Measurements from ENCODE around the gene RHBDL1.
"Not testable (repeated sequence)": the region's sequence is repeated elsewhere in the genome, so short reads cannot be mapped to it uniquely, and the experiment has no call there.

The RHBDL1 gene

DNA sequence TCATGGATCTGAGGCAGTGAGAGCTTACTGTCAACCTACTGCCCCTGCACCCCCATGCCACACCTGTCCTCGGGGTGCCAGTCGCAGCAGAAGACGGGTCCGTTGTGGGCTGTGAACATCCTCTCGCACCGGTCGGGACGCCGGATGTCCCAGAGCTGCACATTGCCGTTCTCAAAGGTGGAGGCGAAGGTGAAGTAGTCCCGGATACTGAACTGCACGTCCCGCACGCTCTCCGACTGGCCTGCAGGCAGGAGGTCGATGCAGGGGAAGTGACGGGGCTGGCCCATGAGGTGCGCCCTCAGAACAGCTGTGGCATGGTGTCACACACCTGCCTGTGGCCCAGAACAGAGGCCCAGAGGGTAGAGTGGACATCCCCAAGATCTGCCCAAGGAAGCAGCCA, 12.0 kb downstream of the RHBDL1 start:
- no peak for DNase-seq (ENCODE audit: low spot score)

- DNase-seq (ENCODE audit: low spot score), result no peak
These were observed 13.9 kb downstream of the RHBDL1 start for GRCh38 chr16:689175-689897.

GRCh38 chr16:691242-691641, 15.8 kb downstream of the RHBDL1 start:
- DNase-seq (ENCODE audit: low spot score), result not testable (repeated sequence)

GRCh38 chr16:692356-693108, 17.1 kb downstream of the RHBDL1 start:
- DNase-seq (ENCODE audit: low spot score), result no peak

GRCh38 chr16:693364-693763, 17.9 kb downstream of the RHBDL1 start:
- no peak for DNase-seq (ENCODE audit: low spot score)

- DNase-seq (ENCODE audit: low spot score), result no peak
These were observed 18.3 kb downstream of the RHBDL1 start for GRCh38 chr16:693766-694165.

DNA sequence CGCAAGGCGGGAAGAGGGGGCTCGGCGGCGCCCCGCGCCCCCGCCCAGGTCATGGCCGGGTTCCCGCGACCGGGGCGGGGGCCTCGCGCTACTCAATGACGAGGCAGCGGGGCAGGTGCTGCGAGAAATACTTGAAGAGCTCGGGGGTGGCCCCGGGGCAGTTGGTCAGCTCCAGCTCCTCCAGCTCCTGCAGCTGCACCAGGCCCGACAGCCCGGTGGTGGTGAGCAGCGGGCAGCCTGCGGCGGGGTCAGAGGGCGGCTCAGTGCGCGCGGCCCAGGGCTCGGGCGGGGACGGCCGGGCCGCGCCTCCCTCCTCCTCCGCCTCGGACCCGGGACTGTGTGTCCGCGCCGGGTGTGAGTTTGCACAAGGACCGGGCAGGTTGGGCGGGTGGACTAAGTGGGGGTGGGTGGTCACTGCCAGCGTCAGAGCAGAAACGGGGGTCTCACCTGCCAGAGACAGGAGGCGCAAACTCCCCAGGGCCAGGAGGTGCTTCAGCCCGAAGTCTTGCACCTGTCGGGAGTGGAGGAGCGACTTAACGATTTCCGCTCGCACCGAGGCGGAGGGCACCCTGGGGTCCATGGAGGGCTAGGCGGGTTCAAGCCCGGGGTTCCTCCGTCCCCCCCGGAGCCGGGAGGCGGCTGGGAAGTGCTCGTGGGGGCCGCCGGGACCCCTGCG, 18.9 kb downstream of the RHBDL1 start:
- no peak for DNase-seq (ENCODE audit: low spot score)

DNA sequence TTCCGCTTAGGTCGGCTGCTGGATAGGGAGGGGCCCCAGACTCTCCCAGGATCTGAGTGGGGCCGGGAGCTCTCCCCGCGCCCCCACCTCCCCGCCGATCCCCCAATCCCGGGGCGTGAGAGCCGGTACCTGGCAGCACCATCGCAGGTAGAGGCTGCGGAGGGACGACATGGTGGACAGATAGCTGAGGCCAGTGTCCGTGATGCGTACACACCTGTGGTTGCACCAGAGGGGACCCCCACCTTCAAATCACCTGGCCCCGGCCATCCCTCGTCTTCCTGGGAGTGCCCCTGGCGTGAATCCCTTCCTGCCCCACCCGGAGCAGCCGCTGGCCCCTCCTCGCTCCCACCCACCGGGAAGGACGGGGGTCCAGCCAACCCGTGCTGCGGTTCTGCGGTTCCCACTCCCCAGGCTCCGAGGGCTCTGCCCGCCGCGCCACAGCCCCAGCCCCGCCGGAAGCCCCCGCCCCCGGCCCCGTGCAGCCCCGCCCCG, 19.4 kb downstream of the RHBDL1 start:
- no peak for DNase-seq (ENCODE audit: low spot score)

GRCh38 chr16:695355-696089, 20.1 kb downstream of the RHBDL1 start:
- no peak for DNase-seq (ENCODE audit: low spot score)

GRCh38 chr16:698911-699671, 23.6 kb downstream of the RHBDL1 start:
- DNase-seq (ENCODE audit: low spot score), result no peak

GRCh38 chr16:700684-701584, 25.5 kb downstream of the RHBDL1 start:
- DNase-seq (ENCODE audit: low spot score), result no peak

DNA sequence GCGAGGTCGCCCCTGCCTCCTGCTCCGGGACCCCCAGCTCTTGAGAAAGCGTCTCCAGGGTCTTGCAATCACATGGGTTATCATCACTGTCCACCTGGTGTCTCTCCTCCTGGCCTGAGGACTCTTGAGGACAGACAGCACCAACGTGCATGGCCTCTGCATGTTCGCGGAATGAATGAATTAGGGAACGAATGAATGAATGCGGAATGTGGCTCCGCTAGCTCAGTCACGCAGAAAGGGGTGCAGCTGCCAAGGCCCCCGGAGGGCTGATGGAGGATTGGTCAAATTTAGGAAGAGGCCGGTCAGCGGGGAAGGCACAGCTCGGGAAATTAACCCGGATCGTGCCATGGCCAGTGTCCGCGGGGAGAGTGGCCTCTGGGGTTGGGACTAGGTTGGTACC, 26.9 kb downstream of the RHBDL1 start:
- DNase-seq (ENCODE audit: low spot score), result no peak

DNA sequence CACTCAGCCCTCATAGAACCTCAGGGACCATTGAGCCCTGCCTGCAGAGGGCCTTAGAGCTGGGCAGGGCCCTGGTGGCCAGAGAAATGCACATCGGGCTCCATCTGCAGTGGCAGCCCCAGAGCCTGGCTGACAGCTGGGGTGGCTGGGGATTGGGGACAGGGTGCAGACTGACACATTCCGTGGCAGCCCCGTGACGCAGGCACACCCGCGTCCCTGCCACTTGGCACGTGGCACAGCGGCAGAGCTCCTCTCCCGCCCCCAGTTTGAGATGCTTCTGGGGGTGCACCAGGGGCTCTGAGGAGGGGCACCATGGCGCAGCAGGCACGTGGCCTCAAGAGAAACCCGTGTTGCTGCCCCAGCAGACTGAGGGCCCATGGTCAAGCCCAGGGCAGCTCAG, 27.9 kb downstream of the RHBDL1 start:
- DNase-seq (ENCODE audit: low spot score), result no peak

DNA sequence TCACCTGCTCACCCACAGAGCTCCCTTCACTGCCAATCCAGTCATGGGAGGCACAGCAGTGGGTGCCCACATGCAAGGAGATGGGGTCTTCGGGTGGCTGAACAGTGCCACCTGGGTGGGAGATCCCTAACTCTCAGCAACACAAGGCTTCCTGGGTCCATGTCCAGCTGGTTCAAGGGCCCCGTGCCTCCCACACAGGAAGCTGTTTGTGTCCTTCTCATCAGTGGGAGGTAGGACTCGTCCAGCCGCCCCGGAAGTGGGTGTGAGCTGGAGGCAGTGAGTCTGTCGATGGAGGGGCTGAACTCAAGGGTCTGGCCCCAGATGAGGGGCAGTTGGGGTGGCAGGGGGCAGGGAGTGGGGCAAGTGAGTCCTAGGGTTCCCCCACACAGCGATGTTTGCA, 28.6 kb downstream of the RHBDL1 start:
- DNase-seq (ENCODE audit: low spot score), result no peak

- no peak for DNase-seq (ENCODE audit: low spot score)
These were observed 29.3 kb downstream of the RHBDL1 start for GRCh38 chr16:704552-705380.

GRCh38 chr16:705431-706188, 30.1 kb downstream of the RHBDL1 start, which contains the start of gene FBXL16:
TSS of gene FBXL16 (minus strand) at chr16:705801. CDS start at chr16:697405, 8,396 bp downstream.
- no peak for DNase-seq (ENCODE audit: low spot score)

GRCh38 chr16:706189-707061, 31.0 kb downstream of the RHBDL1 start:
- no peak for DNase-seq (ENCODE audit: low spot score)

Data from hematopoietic multipotent progenitor cell treated with erythropoietin and hydrocortisone succinate and interleukin-3 and kit ligand, for 17 days (in vitro differentiated cells).